Endothelial cell of umbilical vein (primary cell): ENCODE results near the gene NF2. TPM values are rescaled to one million over a fixed set of nuclear protein-coding genes. Genes with fewer than 3 reads are reported as not detected.

Experiments used
- BruUV-seq: library from RNA; stranded (reverse); fragments of 400-500 nt; replicated peaks from 2 replicates; lab custom pipeline; 2021; lab: Mats Ljungman, UMichigan
- CTCF ChIA-PET: fragments of 300-600, 350-600 bp; sonication (Branson Sonifier 250); formaldehyde crosslinking; loops from one replicate; lab custom pipeline; 2021; ENCODE audit warnings: antibody characterized with exemption, inconsistent platforms; lab: Charles Lee
- POLR2A ChIA-PET: fragments of 300-600, 350-600 bp; sonication (Branson Sonifier 250); formaldehyde crosslinking; loops from one replicate; lab custom pipeline; 2021; ENCODE audit warnings: antibody characterized with exemption, inconsistent platforms; lab: Charles Lee
- DNase-seq: peaks from one replicate; pipeline ENCODE4 v3.0.0-alpha.2; 2011; ENCODE audit warnings: low read depth, low spot score
- FAIRE-seq: peaks from 2 replicates; lab custom pipeline; 2011; peaks lifted over from hg19 to GRCh38; lab: Jason Lieb, UNC
- H2AFZ ChIP-seq: 2 replicates; pipeline ENCODE4 v1.6.0; 2012; ENCODE audit warnings: low read depth, low read length, control low read depth, inconsistent platforms
- H3K27ac ChIP-seq: 2 replicates; pipeline ENCODE4 v1.5.1; 2011; ENCODE audit warnings: low read depth, mild to moderate bottlenecking, control low read depth, low read length, moderate library complexity; ENCODE audit not compliant: insufficient read depth
- H3K27me3 ChIP-seq, 2 experiments: 2 replicates each; pipeline versions ENCODE4 v1.6.0 to v1.6.1; 2011; ENCODE audit warnings: low read length in 2 of 2, mixed read lengths in 1 of 2; ENCODE audit not compliant: control insufficient read depth in 2 of 2, insufficient read depth in 2 of 2
- H3K36me3 ChIP-seq, 2 experiments: 2 replicates in 1 of 2; 3 replicates in 1 of 2; pipeline ENCODE4 v1.5.1; 2011; ENCODE audit warnings: low read length in 2 of 2, mild to moderate bottlenecking in 1 of 2, moderate library complexity in 1 of 2; ENCODE audit not compliant: control insufficient read depth in 2 of 2, insufficient read depth in 2 of 2; ENCODE audit errors: extremely low read depth in 1 of 2
- H3K4me1 ChIP-seq: 3 replicates; pipeline ENCODE4 v1.5.1; 2011; ENCODE audit warnings: mild to moderate bottlenecking, low read length; ENCODE audit not compliant: control insufficient read depth, insufficient read depth; ENCODE audit errors: extremely low read depth
- H3K4me2 ChIP-seq: 2 replicates; pipeline ENCODE4 v1.6.1; 2011; ENCODE audit warnings: low read length, control low read depth, mixed read lengths; ENCODE audit not compliant: insufficient read depth
- H3K4me3 ChIP-seq, 3 experiments: fragments of 200-600 bp in 1 of 3; sonication (generic), shearing (Covaris generic) in 1 of 3; replicated peaks in 1 of 3; 2 replicates each; pipeline ENCODE4 v1.5.1; 2011 to 2016; ENCODE audit warnings: control low read depth in 3 of 3, low read length in 3 of 3, mild to moderate bottlenecking in 2 of 3, inconsistent platforms in 1 of 3, low read depth in 1 of 3, moderate library complexity in 1 of 3; ENCODE audit not compliant: insufficient read depth in 1 of 3
- H3K79me2 ChIP-seq: 2 replicates; pipeline ENCODE4 v1.6.0; 2012; ENCODE audit warnings: low read length, inconsistent platforms; ENCODE audit not compliant: control insufficient read depth, insufficient read depth
- H3K9ac ChIP-seq: replicated peaks from 2 replicates; pipeline ENCODE3; 2011; ENCODE audit warnings: low read length, control low read depth; ENCODE audit not compliant: insufficient read depth; ENCODE audit errors: extremely low read depth
- H3K9me1 ChIP-seq: replicated peaks from 3 replicates; pipeline ENCODE4 v1.6.0; 2011; ENCODE audit warnings: mild to moderate bottlenecking, low read length; ENCODE audit not compliant: control insufficient read depth, insufficient read depth; ENCODE audit errors: extremely low read depth
- H3K9me3 ChIP-seq: replicated peaks from 2 replicates; pipeline ENCODE4 v1.5.1; 2012; ENCODE audit warnings: low read length, inconsistent platforms; ENCODE audit not compliant: control insufficient read depth, insufficient read depth
- H4K20me1 ChIP-seq: replicated peaks from 2 replicates; pipeline ENCODE3; 2011; ENCODE audit warnings: mild to moderate bottlenecking, low read length; ENCODE audit not compliant: control insufficient read depth, insufficient read depth; ENCODE audit errors: extremely low read depth
- CTCF ChIP-seq, 2 donors: IDR thresholded peaks; 1 replicate in 1 of 2; 2 replicates in 1 of 2; pipeline ENCODE4 v1.5.1; 2011; ENCODE audit warnings: low read length in 2 of 2, mild to moderate bottlenecking in 2 of 2, moderate library complexity in 2 of 2, control low read depth in 1 of 2, inconsistent platforms in 1 of 2, low read depth in 1 of 2; ENCODE audit not compliant: insufficient read depth in 1 of 2; ENCODE audit errors: extremely low read depth in 1 of 2
- EZH2 ChIP-seq: IDR thresholded peaks from 2 replicates; pipeline ENCODE4 v1.6.1; 2012; ENCODE audit warnings: borderline replicate concordance, low read depth, mild to moderate bottlenecking, moderate library complexity, low read length, inconsistent platforms; ENCODE audit not compliant: severe bottlenecking
- FOS ChIP-seq: IDR thresholded peaks from 2 replicates; pipeline ENCODE4 v1.6.1; 2011; ENCODE audit warnings: mild to moderate bottlenecking, low read length, moderate library complexity, borderline replicate concordance; ENCODE audit not compliant: insufficient read depth
- GATA2 ChIP-seq: IDR thresholded peaks from 2 replicates; pipeline ENCODE4 v1.7.0; 2011; ENCODE audit warnings: low read depth, mild to moderate bottlenecking, moderate library complexity, mixed read lengths, low read length; ENCODE audit not compliant: insufficient read length, insufficient read depth
- JUN ChIP-seq: IDR thresholded peaks from 2 replicates; pipeline ENCODE4 v1.6.1; 2011; ENCODE audit warnings: borderline replicate concordance, low read depth; ENCODE audit not compliant: insufficient read length, insufficient read depth
- MAX ChIP-seq: IDR thresholded peaks from 2 replicates; pipeline ENCODE4 v1.6.1; 2011; ENCODE audit not compliant: insufficient read depth, insufficient read length
- MYC ChIP-seq: IDR thresholded peaks from one replicate; pipeline ENCODE4 v1.6.1; 2011; ENCODE audit warnings: mild to moderate bottlenecking, low read depth, low read length
- POLR2A ChIP-seq: IDR thresholded peaks from 2 replicates; pipeline ENCODE4 v1.6.1; 2012; ENCODE audit warnings: low read depth, mild to moderate bottlenecking, control low read depth, low read length
- POLR2AphosphoS5 ChIP-seq: IDR thresholded peaks from 2 replicates; pipeline ENCODE4 v1.6.1; 2012; ENCODE audit warnings: low read depth, mild to moderate bottlenecking, control low read depth, low read length, moderate library complexity; ENCODE audit not compliant: insufficient read depth
- dilution Hi-C: fragments of 300-500 bp; cut with MboI; formaldehyde crosslinking; loops from one replicate; pipeline ENCODE4 v1.15.0; 2019; ENCODE audit warnings: low sequenced_read_pairs; ENCODE audit not compliant: extremely low pct_ligation_motif_present
- intact Hi-C: fragments of 100-400 bp; cut with micrococcal nuclease; formaldehyde crosslinking; loops from one replicate; pipeline ENCODE4 v1.10.0; 2022
- polyA plus RNA-seq, 4 experiments: library from polyadenylated mRNA; depleted of rRNA in 3 of 4; stranded (reverse) in 3 of 4; unstranded in 1 of 4; fragments of >200 nt; gene quantifications; 2 replicates each; pipeline versions ENCODE4 v1.2.1 to v1.2.3, GENCODE V29; 2011 to 2012; ENCODE audit warnings: missing spikeins in 1 of 4
- total RNA-seq: library from RNA; stranded (reverse); gene quantifications from 2 replicates; pipeline ENCODE4 v1.2.3, GENCODE V29; 2021

NF2 gene
- total and polyA plus RNA-seq, 2 donors (not counting 3 experiments of a cell fraction or from before 2014, with no cell fraction given): 27.8 to 115 TPM

- TF ChIP-seq MAX (no peak), JUN (no peak), GATA2 (no peak), CTCF (IDR thresholded peaks at IDR 0.05; ENCODE audit: extremely low read depth in 1 of 2, insufficient read depth in 1 of 2, low read depth in 1 of 2, low read length in 2 of 2) (no peak), EZH2 (no peak), POLR2A (no peak), MYC (no peak), POLR2AphosphoS5 (no peak), FOS (no peak)
- no peak overlapping the region for H3K27ac ChIP-seq
- intact Hi-C loops: no loop called here
- no peaks in the 10 kb centered on the region for H3K79me2 ChIP-seq
- no peak for FAIRE-seq
- no peaks in the 10 kb centered on the region for H3K9me3 ChIP-seq
- H3K9ac ChIP-seq: no peak overlapping the region
- peaks cover 0 to 4% of the 10 kb centered on the region in 2 experiments for H3K36me3 ChIP-seq
- no peaks in the 10 kb centered on the region for H3K4me1 ChIP-seq
- POLR2A ChIA-PET: no interaction called here
- H4K20me1 ChIP-seq: no peaks in the 10 kb centered on the region
- dilution Hi-C loops: no loop called here
- no peak for DNase-seq
- H3K27me3 ChIP-seq: no peaks in the 10 kb centered on the region
- no peak overlapping the region for H3K4me3 ChIP-seq
- BruUV-seq: no TSS peak
- no peaks in the 10 kb centered on the region for H3K9me1 ChIP-seq
- CTCF ChIA-PET: interaction anchor here (1.0 kb wide), 1 partner anchor 9 kb away, joined by 3 read pairs; no protein-coding TSS in a partner anchor
- H3K4me2 ChIP-seq: no peak overlapping the region
- no peak overlapping the region for H2AFZ ChIP-seq
These were observed 138.5 kb downstream of the NF2 start for GRCh38 chr22:29741926-29742325.
